Sigmoid colon (tissue), 7 donors: Measurements from ENCODE around the gene PRSS56. TPM values are rescaled to one million over a fixed set of nuclear protein-coding genes. Genes with fewer than 3 reads are reported as not detected.

Experiments
- DNase-seq: peaks from one replicate; pipeline ENCODE4 v3.0.0-alpha.2; 2019
- H3K27ac ChIP-seq, 4 donors: fragments of 200-600 bp; sonication (generic); one replicate each; pipeline ENCODE4 v1.5.1; 2016 to 2019; ENCODE audit warnings: mild to moderate bottlenecking in 1 of 4
- H3K27me3 ChIP-seq, 3 donors: fragments of 200-600 bp; sonication (generic); one replicate each; pipeline ENCODE4 v1.5.1; 2019; ENCODE audit warnings: mild to moderate bottlenecking in 1 of 3
- H3K36me3 ChIP-seq, 4 donors: fragments of 200-600 bp; sonication (generic); one replicate each; pipeline ENCODE4 v1.5.1; 2016 to 2019
- H3K4me1 ChIP-seq, 4 donors: fragments of 200-600 bp; sonication (generic); one replicate each; pipeline ENCODE4 v1.5.1; 2017 to 2019
- H3K4me3 ChIP-seq, 4 donors: fragments of 200-600 bp; sonication (generic); one replicate each; pipeline ENCODE4 v1.5.1; 2017 to 2019; ENCODE audit warnings: mild to moderate bottlenecking in 2 of 4, moderate library complexity in 1 of 4
- H3K9me3 ChIP-seq, 4 donors: fragments of 200-600 bp in 3 of 4; sonication (generic) in 3 of 4; one replicate each; pipeline versions ENCODE4 v1.5.1 to v1.6.1; 2013 to 2019
- EP300 ChIP-seq, 4 donors: sonication (generic); formaldehyde crosslinking; IDR thresholded peaks; one replicate each; pipeline ENCODE4 v1.6.1; 2017; ENCODE audit warnings: antibody characterized with exemption in 4 of 4
- POLR2A ChIP-seq, 2 donors: fragments of 450-650 bp; IDR thresholded peaks; one replicate each; pipeline ENCODE4 v1.6.1; 2016; ENCODE audit warnings: antibody characterized with exemption in 2 of 2, mild to moderate bottlenecking in 2 of 2, moderate library complexity in 2 of 2
- POLR2AphosphoS5 ChIP-seq, 4 donors: sonication (generic); formaldehyde crosslinking; IDR thresholded peaks; one replicate each; pipeline ENCODE4 v1.6.1; 2017; ENCODE audit warnings: antibody characterized with exemption in 4 of 4
- WGBS, 2 donors: extraction: QIAGEN DNeasy Blood & Tissue Kit; methylation state at CpG; one replicate each; pipeline ENCODE4 v1.1.7; 2013; 5-methylcytosine and 5-hydroxymethylcytosine counted together
- intact Hi-C: fragments of 100-400 bp; cut with DNase I; formaldehyde crosslinking; loops from one replicate; pipeline ENCODE4 v1.15.1; 2023
- polyA plus RNA-seq, 3 donors: library from polyadenylated mRNA; stranded (reverse); fragments of 200-250 nt; gene quantifications; one replicate each; pipeline ENCODE4 v1.2.3, GENCODE V29; 2013
- total RNA-seq, 4 donors: library from RNA; depleted of rRNA; stranded (reverse); fragments of >200 nt; gene quantifications; one replicate each; pipeline ENCODE4 v1.1.0, GENCODE V29; 2016
- TF ChIP-seq, protein P1 (sequence below), 4 experiments: fragments of 450-650 bp in 3 of 4; fragments of 200-600 bp in 1 of 4; IDR thresholded peaks; one replicate each; pipeline ENCODE4 v1.5.1; 2016 to 2019; ENCODE audit warnings: antibody characterized with exemption in 4 of 4, mild to moderate bottlenecking in 3 of 4, moderate library complexity in 2 of 4
- donor health status: healthy with polysubstance abuse.
- donor health status: Bipolar disorder and iron deficiency.
- donor health status: healthy.

The PRSS56 gene
- total and polyA plus RNA-seq, 7 donors = not detected

DNA sequence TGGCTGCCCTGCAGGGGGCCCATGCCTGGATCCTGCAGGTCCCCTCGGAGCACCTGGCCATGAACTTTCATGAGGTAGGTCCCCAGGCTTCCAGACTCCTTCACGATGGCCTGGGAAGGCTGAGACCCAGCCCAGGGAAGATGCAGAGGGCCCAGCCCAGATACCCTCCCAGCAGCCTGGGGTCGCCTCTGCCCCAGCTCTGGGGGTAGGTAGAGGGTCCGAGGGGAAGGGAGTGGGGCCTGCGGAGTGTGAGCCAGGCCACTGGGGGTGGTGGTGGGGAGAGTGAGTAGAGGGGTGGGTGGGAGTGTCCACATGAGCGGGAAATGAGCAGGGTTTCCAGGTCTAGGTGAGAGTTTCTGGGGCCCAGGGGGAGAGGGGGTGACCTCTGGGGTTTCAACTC lies 4.6 kb downstream of the PRSS56 start:
- H3K4me3 ChIP-seq = no peak overlapping the region
- no peaks in the 10 kb centered on the region for H3K9me3 ChIP-seq
- H3K36me3 ChIP-seq = no peaks in the 10 kb centered on the region
- intact Hi-C loops = loop anchor here (5.0 kb wide), 1 partner anchor 617 kb away; no protein-coding TSS in a partner anchor
- DNase-seq = no peak
- H3K27me3 ChIP-seq = peaks cover 30 to 70% (median 48%) of the 10 kb centered on the region in 3 donors
- 61 to 74% methylated on average over 6 of the region's 6 CpGs for WGBS, 2 donors
- H3K4me1 ChIP-seq = peaks cover 0 to 31% (median 29%) of the 10 kb centered on the region in 4 donors
- H3K27ac ChIP-seq = no peak overlapping the region
- TF ChIP-seq POLR2A (IDR thresholded peaks at IDR 0.05) = no peak
- TF ChIP-seq, protein P1, sequence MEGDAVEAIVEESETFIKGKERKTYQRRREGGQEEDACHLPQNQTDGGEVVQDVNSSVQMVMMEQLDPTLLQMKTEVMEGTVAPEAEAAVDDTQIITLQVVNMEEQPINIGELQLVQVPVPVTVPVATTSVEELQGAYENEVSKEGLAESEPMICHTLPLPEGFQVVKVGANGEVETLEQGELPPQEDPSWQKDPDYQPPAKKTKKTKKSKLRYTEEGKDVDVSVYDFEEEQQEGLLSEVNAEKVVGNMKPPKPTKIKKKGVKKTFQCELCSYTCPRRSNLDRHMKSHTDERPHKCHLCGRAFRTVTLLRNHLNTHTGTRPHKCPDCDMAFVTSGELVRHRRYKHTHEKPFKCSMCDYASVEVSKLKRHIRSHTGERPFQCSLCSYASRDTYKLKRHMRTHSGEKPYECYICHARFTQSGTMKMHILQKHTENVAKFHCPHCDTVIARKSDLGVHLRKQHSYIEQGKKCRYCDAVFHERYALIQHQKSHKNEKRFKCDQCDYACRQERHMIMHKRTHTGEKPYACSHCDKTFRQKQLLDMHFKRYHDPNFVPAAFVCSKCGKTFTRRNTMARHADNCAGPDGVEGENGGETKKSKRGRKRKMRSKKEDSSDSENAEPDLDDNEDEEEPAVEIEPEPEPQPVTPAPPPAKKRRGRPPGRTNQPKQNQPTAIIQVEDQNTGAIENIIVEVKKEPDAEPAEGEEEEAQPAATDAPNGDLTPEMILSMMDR (IDR thresholded peaks at IDR 0.05) = no peak
- TF ChIP-seq EP300 (IDR thresholded peaks at IDR 0.05) = no peak
- no peak for TF ChIP-seq POLR2AphosphoS5 (IDR thresholded peaks at IDR 0.05)

DNA sequence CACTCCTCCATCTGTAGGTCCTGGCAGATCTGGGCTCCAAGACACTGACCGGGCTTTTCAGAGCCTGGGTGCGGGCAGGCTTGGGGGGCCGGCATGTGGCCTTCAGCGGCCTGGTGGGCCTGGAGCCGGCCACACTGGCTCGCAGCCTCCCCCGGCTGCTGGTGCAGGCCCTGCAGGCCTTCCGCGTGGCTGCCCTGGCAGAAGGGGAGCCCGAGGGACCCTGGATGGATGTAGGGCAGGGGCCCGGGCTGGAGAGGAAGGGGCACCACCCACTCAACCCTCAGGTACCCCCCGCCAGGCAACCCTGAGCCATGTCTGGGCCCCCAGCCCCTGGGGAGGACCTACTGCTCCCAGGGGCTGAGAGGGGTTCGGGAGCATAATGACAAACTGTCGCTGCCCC lies 5.0 kb downstream of the PRSS56 start:
- peaks cover 0 to 31% (median 29%) of the 10 kb centered on the region in 4 donors for H3K4me1 ChIP-seq
- no peaks in the 10 kb centered on the region for H3K9me3 ChIP-seq
- no peak for DNase-seq
- 88% methylated on average over 14 of the region's 14 CpGs for WGBS, 2 donors
- intact Hi-C loops = no loop called here
- peaks cover 30 to 65% (median 48%) of the 10 kb centered on the region in 3 donors for H3K27me3 ChIP-seq
- no peak overlapping the region for H3K27ac ChIP-seq
- H3K4me3 ChIP-seq = no peak overlapping the region
- TF ChIP-seq POLR2A (IDR thresholded peaks at IDR 0.05) (no peak), EP300 (IDR thresholded peaks at IDR 0.05) (no peak), POLR2AphosphoS5 (IDR thresholded peaks at IDR 0.05) (no peak)
- TF ChIP-seq, protein P1 (IDR thresholded peaks at IDR 0.05) = no peak
- no peaks in the 10 kb centered on the region for H3K36me3 ChIP-seq

DNA sequence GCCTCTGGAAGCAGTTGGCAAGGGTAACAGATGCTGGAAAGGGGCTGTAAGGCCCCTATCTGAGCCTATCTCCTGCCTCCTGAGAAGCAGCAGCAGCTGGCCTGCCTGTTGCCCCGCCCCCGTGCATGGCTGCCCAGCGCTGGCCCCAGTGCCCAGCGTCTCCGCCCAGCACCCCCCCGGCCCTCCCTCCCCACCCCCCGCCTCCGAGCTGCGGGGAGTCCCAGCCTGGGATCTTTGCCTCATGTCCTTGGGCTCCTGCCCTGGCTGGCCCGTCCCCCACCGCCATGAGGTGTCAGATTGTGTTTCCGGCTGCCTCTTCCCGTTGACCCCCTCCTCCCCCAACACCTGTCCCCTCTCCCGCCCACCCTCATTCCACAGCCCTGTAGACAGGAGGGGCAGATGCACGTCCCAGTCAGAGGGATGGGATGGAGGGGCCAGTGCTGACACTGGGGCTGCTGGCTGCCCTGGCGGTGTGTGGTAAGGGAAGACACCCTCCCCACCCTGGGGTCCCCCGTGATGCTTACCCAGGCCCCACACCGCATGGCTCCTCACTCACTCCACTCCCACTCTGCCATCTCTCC lies 5.7 kb downstream of the PRSS56 start, which contains the start of gene CHRND:
CHRND (plus strand) TSS at position 370 of the 581 bp plus-strand sequence; CDS start at position 426, 56 bp downstream.
- Histone ChIP-seq H3K36me3 (no peaks in the 10 kb centered on the region), H3K4me3 (no peak within 1 kb of the TSS), H3K9me3 (no peaks in the 10 kb centered on the region), H3K27ac (no peak within 1 kb of the TSS), H3K4me1 (peaks cover 0 to 31% (median 29%) of the 10 kb centered on the region in 4 donors), H3K27me3 (peaks cover 30 to 59% (median 48%) of the 10 kb centered on the region in 3 donors)
- DNase-seq = no peak
- WGBS, 2 donors = 12 to 24% methylated on average over 18 of the region's 18 CpGs
- TF ChIP-seq, protein P1 (IDR thresholded peaks at IDR 0.05) = no peak
- TF ChIP-seq EP300 (IDR thresholded peaks at IDR 0.05) (no peak), POLR2A (IDR thresholded peaks at IDR 0.05) (no peak), POLR2AphosphoS5 (IDR thresholded peaks at IDR 0.05) (no peak)
- intact Hi-C loops = no loop called here

DNA sequence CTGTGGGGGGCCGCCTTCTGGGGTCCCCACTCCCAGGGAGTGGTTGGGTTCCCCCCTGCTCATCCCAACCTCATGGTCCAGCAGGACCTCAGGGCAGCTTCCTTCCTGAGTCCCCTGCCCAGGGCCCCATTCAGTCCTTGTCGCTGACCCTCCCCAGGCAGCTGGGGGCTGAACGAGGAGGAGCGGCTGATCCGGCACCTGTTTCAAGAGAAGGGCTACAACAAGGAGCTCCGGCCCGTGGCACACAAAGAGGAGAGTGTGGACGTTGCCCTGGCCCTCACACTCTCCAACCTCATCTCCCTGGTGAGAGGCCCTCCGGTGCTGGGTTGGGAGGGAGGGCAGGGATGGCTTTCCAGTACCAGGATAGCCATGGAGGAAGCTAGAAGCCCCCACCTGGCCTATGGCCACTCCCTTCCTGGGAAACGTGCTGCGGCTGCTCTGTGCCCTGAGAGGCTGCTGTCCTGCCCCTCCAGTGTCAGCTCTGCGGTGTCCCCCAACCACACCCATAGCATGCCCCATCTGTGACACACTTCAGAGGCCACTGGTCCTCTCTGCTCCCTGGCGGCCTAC lies 6.3 kb downstream of the PRSS56 start:
- Histone ChIP-seq H3K9me3 (no peaks in the 10 kb centered on the region), H3K27me3 (peaks cover 30 to 53% (median 42%) of the 10 kb centered on the region in 3 donors), H3K4me3 (no peak overlapping the region), H3K36me3 (no peaks in the 10 kb centered on the region), H3K27ac (no peak overlapping the region), H3K4me1 (peaks cover 0 to 31% (median 29%) of the 10 kb centered on the region in 4 donors)
- TF ChIP-seq POLR2A (IDR thresholded peaks at IDR 0.05) (no peak), EP300 (IDR thresholded peaks at IDR 0.05) (no peak)
- TF ChIP-seq, protein P1 (IDR thresholded peaks at IDR 0.05) = no peak
- intact Hi-C loops = no loop called here
- 56 to 75% methylated on average over 13 of the region's 13 CpGs for WGBS, 2 donors
- no peak for DNase-seq
